ENCODE measurements around the gene DHRS1.

DNA sequence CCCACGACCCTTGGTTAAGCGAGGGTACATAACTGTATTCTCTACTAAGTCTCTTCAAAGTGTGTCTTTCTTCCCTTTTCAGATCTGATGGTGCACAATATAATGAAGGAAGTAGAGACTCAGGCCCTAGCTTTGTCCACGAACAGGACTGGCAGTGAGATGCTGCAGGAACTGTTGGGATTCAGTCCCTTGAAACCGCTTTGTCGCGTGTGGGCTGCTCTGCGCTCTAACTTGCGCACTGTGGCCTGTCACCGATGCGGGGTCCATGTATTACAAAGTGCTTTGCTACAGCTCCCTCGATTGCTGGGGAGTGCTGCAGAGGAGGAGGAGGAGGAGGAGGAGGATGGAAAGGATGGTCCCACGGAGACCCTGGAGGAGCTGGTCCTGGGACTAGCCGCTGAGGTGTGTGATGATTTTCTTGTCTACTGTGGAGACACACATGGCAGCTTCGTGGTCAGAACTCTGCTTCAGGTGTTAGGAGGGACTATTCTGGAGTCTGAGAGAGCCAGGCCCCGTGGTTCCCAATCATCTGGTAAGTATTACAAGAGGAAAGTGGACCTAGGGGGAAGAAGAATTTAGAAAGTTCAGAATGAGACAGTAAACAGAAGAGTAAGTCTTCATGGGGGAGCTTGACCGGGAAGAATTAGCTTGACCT, 873 bp upstream of the DHRS1 start:
- TF ChIP-seq, protein P1, sequence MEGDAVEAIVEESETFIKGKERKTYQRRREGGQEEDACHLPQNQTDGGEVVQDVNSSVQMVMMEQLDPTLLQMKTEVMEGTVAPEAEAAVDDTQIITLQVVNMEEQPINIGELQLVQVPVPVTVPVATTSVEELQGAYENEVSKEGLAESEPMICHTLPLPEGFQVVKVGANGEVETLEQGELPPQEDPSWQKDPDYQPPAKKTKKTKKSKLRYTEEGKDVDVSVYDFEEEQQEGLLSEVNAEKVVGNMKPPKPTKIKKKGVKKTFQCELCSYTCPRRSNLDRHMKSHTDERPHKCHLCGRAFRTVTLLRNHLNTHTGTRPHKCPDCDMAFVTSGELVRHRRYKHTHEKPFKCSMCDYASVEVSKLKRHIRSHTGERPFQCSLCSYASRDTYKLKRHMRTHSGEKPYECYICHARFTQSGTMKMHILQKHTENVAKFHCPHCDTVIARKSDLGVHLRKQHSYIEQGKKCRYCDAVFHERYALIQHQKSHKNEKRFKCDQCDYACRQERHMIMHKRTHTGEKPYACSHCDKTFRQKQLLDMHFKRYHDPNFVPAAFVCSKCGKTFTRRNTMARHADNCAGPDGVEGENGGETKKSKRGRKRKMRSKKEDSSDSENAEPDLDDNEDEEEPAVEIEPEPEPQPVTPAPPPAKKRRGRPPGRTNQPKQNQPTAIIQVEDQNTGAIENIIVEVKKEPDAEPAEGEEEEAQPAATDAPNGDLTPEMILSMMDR (IDR thresholded peaks at IDR 0.05) = no peak
- no peak for TF ChIP-seq EP300 (IDR thresholded peaks at IDR 0.05)
